ENCODE data around the gene RASGRP2.
"Not testable (repeated sequence)": the region's sequence is repeated elsewhere in the genome, so short reads cannot be mapped to it uniquely, and the experiment has no call there.

Gene RASGRP2

DNA sequence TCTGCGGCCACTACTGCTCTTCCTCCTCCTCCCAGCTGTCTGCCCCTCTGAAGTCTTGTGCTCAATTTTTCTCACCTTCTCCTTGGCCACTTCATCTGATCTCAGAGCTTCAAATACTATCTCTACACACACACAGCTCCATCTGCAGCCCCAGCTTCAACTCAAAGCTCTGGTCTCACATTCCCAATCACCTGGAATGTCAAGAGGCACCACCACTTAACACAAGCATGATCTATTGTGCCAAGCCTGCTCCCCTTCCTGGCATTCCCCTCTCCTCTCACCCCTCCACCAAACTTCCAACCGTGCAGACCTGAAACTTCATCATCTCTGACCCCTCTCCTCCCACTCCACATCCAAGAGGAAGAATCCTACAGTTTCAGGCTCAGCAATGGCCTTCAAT, 38.4 kb downstream of the RASGRP2 start:
- no peak for TF ChIP-seq ZNF274 (IDR thresholded peaks at IDR 0.05; ENCODE audit: low read depth, low read length)
- H3K4me3 ChIP-seq (ENCODE audit: low read length): no peak overlapping the region

DNA sequence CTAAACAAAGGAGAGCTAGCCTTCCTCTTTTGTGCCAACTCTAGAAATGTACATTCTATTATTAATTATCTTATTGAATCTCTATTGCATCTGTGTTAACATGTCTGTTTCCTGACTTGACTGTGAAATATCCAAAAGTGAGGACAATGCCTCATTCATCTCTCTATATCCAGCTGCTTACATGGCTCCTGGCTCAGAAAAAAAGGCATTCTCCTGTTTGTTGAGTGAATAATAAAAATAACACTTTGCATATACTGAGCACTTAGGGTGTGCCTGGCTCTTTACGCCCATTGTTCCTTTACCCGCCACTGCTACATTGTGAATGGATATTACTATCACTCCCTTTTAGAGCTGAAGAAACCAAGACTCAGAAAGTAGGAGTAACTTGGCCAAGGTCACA, 40.9 kb downstream of the RASGRP2 start:
- H3K4me3 ChIP-seq (ENCODE audit: low read length): no peak overlapping the region
- TF ChIP-seq ZNF274 (IDR thresholded peaks at IDR 0.05; ENCODE audit: low read depth, low read length): no peak

DNA sequence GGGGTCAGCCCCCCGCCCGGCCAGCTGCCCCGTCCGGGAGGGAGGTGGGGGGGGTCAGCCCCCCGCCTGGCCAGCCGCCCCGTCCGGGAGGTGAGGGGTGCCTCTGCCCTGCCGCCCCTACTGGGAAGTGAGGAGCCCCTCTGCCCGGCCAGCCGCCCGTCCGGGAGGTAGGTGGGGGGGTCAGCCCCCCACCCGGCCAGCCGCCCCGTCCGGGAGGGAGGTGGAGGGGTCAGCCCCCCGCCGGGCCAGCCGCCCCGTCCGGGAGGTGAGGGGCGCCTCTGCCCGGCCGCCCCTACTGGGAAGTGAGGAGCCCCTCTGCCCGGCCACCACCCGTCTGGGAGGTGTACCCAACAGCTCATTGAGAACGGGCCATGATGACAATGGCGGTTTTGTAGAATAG, 42.0 kb downstream of the RASGRP2 start:
- H3K4me3 ChIP-seq (ENCODE audit: low read length): not testable (repeated sequence)

DNA sequence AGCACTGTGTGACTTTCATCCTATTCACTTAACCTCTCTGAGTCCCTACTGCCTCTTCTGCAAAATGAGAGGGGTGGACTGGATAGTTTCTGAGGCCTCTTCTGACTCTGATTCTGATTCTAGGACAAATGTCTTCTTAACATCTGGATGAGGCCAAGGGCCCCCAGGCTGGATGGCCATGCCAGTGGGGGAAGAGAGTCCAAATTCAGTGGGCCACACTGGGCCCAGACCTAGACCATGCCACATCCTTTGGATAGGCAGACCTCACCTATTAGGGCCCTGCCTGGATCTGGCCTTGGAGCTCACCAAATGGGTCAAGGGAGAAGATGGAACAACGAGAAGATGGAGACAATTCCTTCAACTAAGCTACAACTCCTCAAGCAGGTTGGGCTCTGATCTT, 45.5 kb downstream of the RASGRP2 start:
- no peak overlapping the region for H3K4me3 ChIP-seq (ENCODE audit: low read length)
- TF ChIP-seq ZNF274 (IDR thresholded peaks at IDR 0.05; ENCODE audit: low read depth, low read length): no peak

DNA sequence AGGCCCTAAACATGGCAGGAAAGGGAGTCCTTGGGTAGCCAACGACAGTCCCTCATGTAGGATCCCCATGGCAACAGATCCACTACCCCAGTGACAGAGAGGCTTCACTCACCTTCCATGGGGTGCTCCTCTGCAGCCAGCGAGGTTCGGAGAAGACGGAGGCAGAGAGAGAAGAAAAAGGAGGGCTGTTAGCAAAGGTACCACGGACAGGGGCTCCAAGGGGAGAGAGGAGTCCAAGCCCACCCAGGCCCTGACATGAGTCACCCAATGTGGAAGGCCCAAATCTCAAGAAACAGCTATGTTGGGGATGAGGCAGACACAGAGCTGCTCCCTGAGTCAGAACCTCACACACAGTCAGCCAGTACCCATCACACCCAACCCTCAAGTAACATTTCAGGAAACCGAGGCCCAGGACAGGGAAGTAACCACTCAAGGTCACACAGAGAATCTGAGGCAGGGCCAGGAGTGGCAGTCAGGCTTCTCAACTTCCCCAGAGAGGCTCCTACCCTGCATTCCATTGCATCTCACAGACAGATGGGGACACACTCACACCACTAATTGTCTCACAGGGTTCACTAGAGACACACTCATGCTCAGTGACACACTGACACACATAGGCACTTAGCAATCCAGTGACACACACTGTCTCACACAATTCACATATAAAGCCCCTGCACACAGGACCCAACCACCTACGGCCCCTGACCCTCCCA, 46.1 kb downstream of the RASGRP2 start:
- no peak for TF ChIP-seq ZNF274 (IDR thresholded peaks at IDR 0.05; ENCODE audit: low read depth, low read length)
- H3K4me3 ChIP-seq (ENCODE audit: low read length): no peak overlapping the region

DNA sequence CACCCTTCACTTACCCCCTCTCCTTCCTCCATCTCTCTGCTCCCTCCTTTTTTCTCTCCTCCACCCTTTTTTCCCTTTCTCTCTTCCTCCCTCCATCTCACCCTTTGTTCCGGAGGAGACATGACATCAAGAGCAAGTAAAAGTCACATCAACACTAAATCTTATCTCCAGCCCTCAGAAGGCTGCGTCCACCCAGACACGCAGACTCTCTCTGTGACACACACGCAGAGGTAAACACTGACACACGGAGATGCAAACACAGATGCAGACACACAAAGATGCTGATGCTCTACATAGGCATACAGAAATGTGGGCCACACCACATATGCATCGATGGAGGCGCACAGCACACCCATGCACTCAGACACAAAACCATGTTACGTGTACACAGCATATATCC, 47.9 kb downstream of the RASGRP2 start:
- no peak overlapping the region for H3K4me3 ChIP-seq (ENCODE audit: low read length)
- TF ChIP-seq ZNF274 (IDR thresholded peaks at IDR 0.05; ENCODE audit: low read depth, low read length): no peak

DNA sequence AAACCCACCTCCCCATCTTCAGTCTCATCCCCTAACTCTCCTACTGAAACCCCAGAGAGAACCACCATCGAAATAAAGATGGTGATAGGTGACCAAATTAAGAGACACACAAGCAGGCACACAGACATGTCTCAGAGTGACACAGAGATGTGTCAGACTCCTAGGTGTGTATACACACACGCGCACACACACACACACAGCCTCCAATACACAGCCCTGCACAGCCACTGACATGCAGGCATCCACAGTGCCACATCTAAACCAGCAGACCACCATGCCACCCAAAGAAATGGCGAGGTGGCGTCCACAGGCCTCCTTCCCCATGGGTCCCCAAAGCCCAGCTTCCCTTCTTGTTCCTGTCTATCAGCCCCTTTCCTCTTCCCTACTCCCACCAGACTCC, 48.4 kb downstream of the RASGRP2 start:
- TF ChIP-seq ZNF274 (IDR thresholded peaks at IDR 0.05; ENCODE audit: low read depth, low read length): no peak
- no peak overlapping the region for H3K4me3 ChIP-seq (ENCODE audit: low read length)

DNA sequence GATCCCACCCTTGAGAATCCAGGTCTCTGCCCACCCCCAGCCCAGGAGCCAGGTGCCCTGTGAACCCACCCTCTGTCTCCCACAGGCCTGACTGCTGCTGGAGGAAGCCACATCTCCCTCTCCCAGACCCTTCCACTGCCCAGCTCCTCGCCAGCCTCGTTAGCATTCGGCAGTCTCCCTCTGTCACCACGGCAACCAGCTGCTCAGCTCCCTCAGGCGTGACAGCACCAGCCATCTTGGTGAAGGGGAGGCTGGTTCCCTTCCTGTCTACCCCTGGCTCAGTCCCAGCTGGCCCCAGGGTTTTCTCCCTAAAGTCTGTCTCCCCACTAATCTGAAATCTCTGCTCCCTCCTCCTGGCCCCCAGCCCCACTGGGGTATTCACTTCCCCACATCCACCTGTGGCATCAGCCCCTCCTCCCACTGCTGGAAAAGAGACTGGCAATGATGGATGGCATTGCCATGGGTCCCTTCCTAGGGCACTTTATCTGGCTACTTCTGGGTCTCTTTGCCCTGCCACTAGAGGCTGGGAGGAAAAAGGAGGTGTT, 49.0 kb downstream of the RASGRP2 start:
- no peak overlapping the region for H3K4me3 ChIP-seq (ENCODE audit: low read length)
- TF ChIP-seq ZNF274 (IDR thresholded peaks at IDR 0.05; ENCODE audit: low read depth, low read length): no peak

DNA sequence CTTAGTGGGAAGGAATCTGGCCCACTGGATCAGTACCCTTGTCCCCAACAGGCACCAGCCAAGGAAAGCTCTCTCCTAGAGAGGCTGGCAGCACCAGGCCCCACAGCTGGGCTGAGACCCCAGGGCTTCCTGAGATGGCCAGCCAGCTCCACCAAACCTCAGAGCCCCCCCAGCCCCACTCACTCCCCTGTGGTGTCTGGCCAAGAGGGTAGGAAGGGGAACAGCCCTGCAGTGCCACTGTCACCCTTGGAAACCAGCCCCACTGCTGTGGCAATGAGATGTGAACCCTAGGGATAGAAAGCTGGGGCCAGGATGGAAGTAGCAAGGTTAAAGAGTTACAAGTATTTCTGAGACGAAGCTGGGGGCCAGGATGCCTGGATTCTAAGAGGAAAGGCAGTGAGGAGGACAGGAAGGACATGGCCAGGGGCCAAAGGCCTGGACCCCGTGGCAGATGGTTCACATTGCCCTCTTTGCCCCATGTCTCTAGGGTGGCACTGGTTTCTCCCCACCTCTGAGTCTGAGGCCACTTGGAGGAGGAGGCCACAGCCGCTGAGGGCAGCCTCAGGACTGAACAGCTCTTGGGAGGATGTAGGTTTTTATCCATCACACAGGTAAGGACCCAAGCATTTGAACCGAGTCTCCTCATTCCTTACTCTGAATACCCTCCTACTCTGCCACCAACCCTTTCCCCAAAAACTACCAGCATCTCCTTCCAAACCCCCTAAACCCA, 49.8 kb downstream of the RASGRP2 start:
- no peak overlapping the region for H3K4me3 ChIP-seq (ENCODE audit: low read length)
- TF ChIP-seq ZNF274 (IDR thresholded peaks at IDR 0.05; ENCODE audit: low read depth, low read length): no peak

DNA sequence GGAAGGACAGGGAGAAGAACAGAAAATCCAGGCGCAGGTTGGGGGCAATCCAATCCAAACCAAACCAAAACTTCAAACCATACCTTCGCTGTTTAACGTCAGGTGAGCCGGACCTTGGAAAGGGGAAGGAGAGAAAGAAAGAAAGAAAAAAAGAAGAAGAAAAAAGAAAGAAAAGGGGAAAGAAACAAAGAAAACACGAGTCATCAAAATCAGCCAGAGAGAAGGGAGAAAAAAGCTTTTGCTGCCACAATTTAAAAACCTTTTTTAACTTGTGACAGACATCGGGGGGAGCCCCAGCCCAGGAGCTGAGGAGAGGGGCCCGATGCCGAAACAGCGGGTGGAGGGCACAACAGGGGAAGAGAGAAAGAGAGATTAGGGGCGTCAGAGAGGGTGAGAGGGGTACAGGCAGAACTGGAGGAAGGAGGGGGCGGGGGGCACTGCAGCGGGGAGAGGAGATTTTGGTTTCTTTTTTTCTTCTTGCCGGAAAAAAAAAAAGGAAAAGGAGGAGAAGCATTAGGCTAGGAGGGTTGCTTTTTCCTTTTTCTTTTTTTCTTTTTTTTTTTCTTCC, 51.1 kb downstream of the RASGRP2 start:
- no peak for TF ChIP-seq ZNF274 (IDR thresholded peaks at IDR 0.05; ENCODE audit: low read depth, low read length)
- no peak overlapping the region for H3K4me3 ChIP-seq (ENCODE audit: low read length)

DNA sequence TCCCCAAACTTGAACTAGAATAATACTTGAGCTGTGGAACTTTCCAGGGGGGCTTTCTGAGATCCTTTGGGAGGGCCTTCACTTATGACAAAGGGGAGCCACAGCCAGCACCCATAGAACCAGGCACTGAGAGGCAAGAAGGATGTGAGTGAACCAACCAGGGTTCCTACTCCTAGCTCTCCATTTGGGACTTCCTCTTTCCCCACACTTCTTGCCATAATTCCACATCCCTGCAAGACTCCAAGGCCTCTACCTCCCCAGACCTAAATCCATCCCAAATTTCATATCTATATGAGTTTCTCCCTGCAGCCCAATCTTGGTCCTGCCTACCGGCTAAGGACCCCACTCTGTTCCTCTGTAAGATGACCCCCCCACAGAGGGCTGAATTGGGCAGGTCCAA, 52.4 kb downstream of the RASGRP2 start:
- no peak overlapping the region for H3K4me3 ChIP-seq (ENCODE audit: low read length)
- no peak for TF ChIP-seq ZNF274 (IDR thresholded peaks at IDR 0.05; ENCODE audit: low read depth, low read length)

DNA sequence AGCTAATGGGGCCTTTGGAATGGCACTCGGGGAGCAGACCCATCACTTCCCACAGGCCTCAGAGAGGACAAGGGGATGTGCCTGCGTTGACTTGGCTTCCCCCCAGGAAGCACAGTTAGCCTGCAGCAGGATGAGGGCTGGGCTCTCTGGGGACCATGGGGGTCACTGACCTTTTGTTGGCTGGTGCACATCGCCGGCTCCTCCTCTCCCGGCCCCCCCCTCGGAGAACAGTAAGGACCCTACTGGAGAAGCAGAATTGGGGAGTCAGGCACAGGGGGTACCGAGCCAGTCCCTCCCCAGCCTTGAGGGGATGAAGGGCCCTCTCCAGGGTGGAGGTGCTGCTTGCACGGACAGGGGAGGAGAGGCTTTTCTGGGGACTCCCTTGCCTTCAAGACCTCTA, 53.7 kb downstream of the RASGRP2 start:
- no peak overlapping the region for H3K4me3 ChIP-seq (ENCODE audit: low read length)
- TF ChIP-seq ZNF274 (IDR thresholded peaks at IDR 0.05; ENCODE audit: low read depth, low read length): no peak

DNA sequence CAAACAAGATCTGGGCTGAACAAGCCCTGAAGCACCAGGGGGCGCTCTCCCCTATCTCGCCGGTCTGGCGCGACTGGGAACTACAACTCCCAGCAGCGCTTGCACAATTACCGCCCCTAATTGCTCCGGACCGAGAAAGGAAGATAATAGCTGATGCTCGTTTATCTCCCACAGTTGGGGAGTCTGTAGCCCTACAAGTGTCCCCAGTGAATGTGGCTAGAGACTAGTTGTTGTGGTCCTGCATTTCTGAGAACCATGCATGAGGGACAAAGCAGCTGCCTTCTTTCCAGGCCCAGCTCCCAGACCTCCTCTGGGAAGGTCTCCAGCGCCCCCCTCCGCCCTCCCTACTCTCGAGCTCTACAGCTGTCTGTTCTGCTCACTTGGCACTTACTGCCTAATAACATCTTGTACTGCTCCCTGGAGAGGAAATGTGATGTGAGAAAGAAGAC, 55.4 kb downstream of the RASGRP2 start:
- H3K4me3 ChIP-seq (ENCODE audit: low read length): peak overlapping the region; percentile 8; the same call in 1 of the 2 replicates
- TF ChIP-seq ZNF274 (IDR thresholded peaks at IDR 0.05; ENCODE audit: low read depth, low read length): no peak

DNA sequence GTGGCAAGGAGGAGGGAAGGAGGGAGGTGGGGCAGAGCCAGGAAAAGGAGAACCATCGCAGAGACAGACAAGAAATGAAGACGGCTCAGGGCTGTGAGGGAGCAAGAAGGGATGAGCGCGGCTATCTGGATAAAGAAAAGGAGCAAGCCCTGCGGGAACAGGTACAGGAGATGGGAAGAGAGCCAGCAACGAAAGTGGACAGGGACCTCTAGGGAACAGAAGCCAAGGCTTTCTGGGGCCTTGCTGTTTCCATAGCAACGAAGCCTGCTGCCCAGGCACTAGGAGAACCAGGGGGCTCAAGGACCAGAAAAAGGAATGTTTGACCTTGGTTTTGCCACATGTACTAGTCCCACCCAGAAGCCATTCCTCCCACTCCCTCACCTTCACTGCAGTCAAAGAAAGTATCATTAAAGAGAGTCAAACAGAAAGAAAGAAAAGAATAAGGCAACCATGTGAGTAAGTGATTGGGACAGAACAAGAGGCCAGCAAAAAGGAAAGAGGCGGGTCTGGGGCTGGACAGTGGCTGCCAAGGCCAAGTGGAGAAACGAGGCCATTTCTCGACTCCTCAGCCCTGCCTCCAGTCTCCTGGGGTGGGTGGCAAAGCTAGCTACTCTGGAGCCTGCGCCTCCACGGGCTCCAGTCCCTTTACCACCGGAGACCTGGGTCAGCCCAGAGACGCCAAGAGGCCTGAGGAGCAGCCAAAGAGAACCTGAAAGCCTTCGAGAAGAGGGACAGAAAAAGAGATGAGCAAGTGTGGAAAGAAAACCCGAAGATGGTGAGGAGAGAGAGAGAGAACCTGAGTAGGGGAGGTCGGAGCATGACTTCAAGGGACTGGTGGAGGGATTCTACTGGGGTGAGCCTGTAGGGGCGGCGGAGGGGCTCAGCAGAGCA, 56.1 kb downstream of the RASGRP2 start:
- no peak overlapping the region for H3K4me3 ChIP-seq (ENCODE audit: low read length)
- no peak for TF ChIP-seq ZNF274 (IDR thresholded peaks at IDR 0.05; ENCODE audit: low read depth, low read length)
